Endothelial cell of umbilical vein (primary cell): ENCODE data around the gene ACE. TPM values are rescaled to one million over a fixed set of nuclear protein-coding genes. Genes with fewer than 3 reads are reported as not detected.

ENCODE experiments used
- BruUV-seq: library from RNA; stranded (reverse); fragments of 400-500 nt; replicated peaks from 2 replicates; lab custom pipeline; 2021; lab: Mats Ljungman, UMichigan
- CTCF ChIA-PET: fragments of 300-600, 350-600 bp; sonication (Branson Sonifier 250); formaldehyde crosslinking; loops from one replicate; lab custom pipeline; 2021; ENCODE audit warnings: antibody characterized with exemption, inconsistent platforms; lab: Charles Lee
- POLR2A ChIA-PET: fragments of 300-600, 350-600 bp; sonication (Branson Sonifier 250); formaldehyde crosslinking; loops from one replicate; lab custom pipeline; 2021; ENCODE audit warnings: antibody characterized with exemption, inconsistent platforms; lab: Charles Lee
- DNase-seq: peaks from one replicate; pipeline ENCODE4 v3.0.0-alpha.2; 2011; ENCODE audit warnings: low read depth, low spot score
- FAIRE-seq: peaks from 2 replicates; lab custom pipeline; 2011; peaks lifted over from hg19 to GRCh38; lab: Jason Lieb, UNC
- H2AFZ ChIP-seq: 2 replicates; pipeline ENCODE4 v1.6.0; 2012; ENCODE audit warnings: low read depth, low read length, control low read depth, inconsistent platforms
- H3K27ac ChIP-seq: 2 replicates; pipeline ENCODE4 v1.5.1; 2011; ENCODE audit warnings: low read depth, mild to moderate bottlenecking, control low read depth, low read length, moderate library complexity; ENCODE audit not compliant: insufficient read depth
- H3K27me3 ChIP-seq, 2 experiments: 2 replicates each; pipeline versions ENCODE4 v1.6.0 to v1.6.1; 2011; ENCODE audit warnings: low read length in 2 of 2, mixed read lengths in 1 of 2; ENCODE audit not compliant: control insufficient read depth in 2 of 2, insufficient read depth in 2 of 2
- H3K36me3 ChIP-seq, 2 experiments: 2 replicates in 1 of 2; 3 replicates in 1 of 2; pipeline ENCODE4 v1.5.1; 2011; ENCODE audit warnings: low read length in 2 of 2, mild to moderate bottlenecking in 1 of 2, moderate library complexity in 1 of 2; ENCODE audit not compliant: control insufficient read depth in 2 of 2, insufficient read depth in 2 of 2; ENCODE audit errors: extremely low read depth in 1 of 2
- H3K4me1 ChIP-seq: 3 replicates; pipeline ENCODE4 v1.5.1; 2011; ENCODE audit warnings: mild to moderate bottlenecking, low read length; ENCODE audit not compliant: control insufficient read depth, insufficient read depth; ENCODE audit errors: extremely low read depth
- H3K4me2 ChIP-seq: 2 replicates; pipeline ENCODE4 v1.6.1; 2011; ENCODE audit warnings: low read length, control low read depth, mixed read lengths; ENCODE audit not compliant: insufficient read depth
- H3K4me3 ChIP-seq, 3 experiments: fragments of 200-600 bp in 1 of 3; sonication (generic), shearing (Covaris generic) in 1 of 3; replicated peaks in 1 of 3; 2 replicates each; pipeline ENCODE4 v1.5.1; 2011 to 2016; ENCODE audit warnings: control low read depth in 3 of 3, low read length in 3 of 3, mild to moderate bottlenecking in 2 of 3, inconsistent platforms in 1 of 3, low read depth in 1 of 3, moderate library complexity in 1 of 3; ENCODE audit not compliant: insufficient read depth in 1 of 3
- H3K79me2 ChIP-seq: 2 replicates; pipeline ENCODE4 v1.6.0; 2012; ENCODE audit warnings: low read length, inconsistent platforms; ENCODE audit not compliant: control insufficient read depth, insufficient read depth
- H3K9ac ChIP-seq: replicated peaks from 2 replicates; pipeline ENCODE3; 2011; ENCODE audit warnings: low read length, control low read depth; ENCODE audit not compliant: insufficient read depth; ENCODE audit errors: extremely low read depth
- H3K9me1 ChIP-seq: replicated peaks from 3 replicates; pipeline ENCODE4 v1.6.0; 2011; ENCODE audit warnings: mild to moderate bottlenecking, low read length; ENCODE audit not compliant: control insufficient read depth, insufficient read depth; ENCODE audit errors: extremely low read depth
- H3K9me3 ChIP-seq: replicated peaks from 2 replicates; pipeline ENCODE4 v1.5.1; 2012; ENCODE audit warnings: low read length, inconsistent platforms; ENCODE audit not compliant: control insufficient read depth, insufficient read depth
- H4K20me1 ChIP-seq: replicated peaks from 2 replicates; pipeline ENCODE3; 2011; ENCODE audit warnings: mild to moderate bottlenecking, low read length; ENCODE audit not compliant: control insufficient read depth, insufficient read depth; ENCODE audit errors: extremely low read depth
- EZH2 ChIP-seq: IDR thresholded peaks from 2 replicates; pipeline ENCODE4 v1.6.1; 2012; ENCODE audit warnings: borderline replicate concordance, low read depth, mild to moderate bottlenecking, moderate library complexity, low read length, inconsistent platforms; ENCODE audit not compliant: severe bottlenecking
- FOS ChIP-seq: IDR thresholded peaks from 2 replicates; pipeline ENCODE4 v1.6.1; 2011; ENCODE audit warnings: mild to moderate bottlenecking, low read length, moderate library complexity, borderline replicate concordance; ENCODE audit not compliant: insufficient read depth
- GATA2 ChIP-seq: IDR thresholded peaks from 2 replicates; pipeline ENCODE4 v1.7.0; 2011; ENCODE audit warnings: low read depth, mild to moderate bottlenecking, moderate library complexity, mixed read lengths, low read length; ENCODE audit not compliant: insufficient read length, insufficient read depth
- JUN ChIP-seq: IDR thresholded peaks from 2 replicates; pipeline ENCODE4 v1.6.1; 2011; ENCODE audit warnings: borderline replicate concordance, low read depth; ENCODE audit not compliant: insufficient read length, insufficient read depth
- MYC ChIP-seq: IDR thresholded peaks from one replicate; pipeline ENCODE4 v1.6.1; 2011; ENCODE audit warnings: mild to moderate bottlenecking, low read depth, low read length
- POLR2A ChIP-seq: IDR thresholded peaks from 2 replicates; pipeline ENCODE4 v1.6.1; 2012; ENCODE audit warnings: low read depth, mild to moderate bottlenecking, control low read depth, low read length
- POLR2AphosphoS5 ChIP-seq: IDR thresholded peaks from 2 replicates; pipeline ENCODE4 v1.6.1; 2012; ENCODE audit warnings: low read depth, mild to moderate bottlenecking, control low read depth, low read length, moderate library complexity; ENCODE audit not compliant: insufficient read depth
- dilution Hi-C: fragments of 300-500 bp; cut with MboI; formaldehyde crosslinking; loops from one replicate; pipeline ENCODE4 v1.15.0; 2019; ENCODE audit warnings: low sequenced_read_pairs; ENCODE audit not compliant: extremely low pct_ligation_motif_present
- intact Hi-C: fragments of 100-400 bp; cut with micrococcal nuclease; formaldehyde crosslinking; loops from one replicate; pipeline ENCODE4 v1.10.0; 2022
- polyA plus RNA-seq, 4 experiments: library from polyadenylated mRNA; depleted of rRNA in 3 of 4; stranded (reverse) in 3 of 4; unstranded in 1 of 4; fragments of >200 nt; gene quantifications; 2 replicates each; pipeline versions ENCODE4 v1.2.1 to v1.2.3, GENCODE V29; 2011 to 2012; ENCODE audit warnings: missing spikeins in 1 of 4
- total RNA-seq: library from RNA; stranded (reverse); gene quantifications from 2 replicates; pipeline ENCODE4 v1.2.3, GENCODE V29; 2021
- TF ChIP-seq, protein P1 (sequence below), 2 donors: IDR thresholded peaks; 1 replicate in 1 of 2; 2 replicates in 1 of 2; pipeline ENCODE4 v1.5.1; 2011; ENCODE audit warnings: low read length in 2 of 2, mild to moderate bottlenecking in 2 of 2, moderate library complexity in 2 of 2, control low read depth in 1 of 2, inconsistent platforms in 1 of 2, low read depth in 1 of 2; ENCODE audit not compliant: insufficient read depth in 1 of 2; ENCODE audit errors: extremely low read depth in 1 of 2
- TF ChIP-seq, protein P2 (sequence below): IDR thresholded peaks from 2 replicates; pipeline ENCODE4 v1.6.1; 2011; ENCODE audit not compliant: insufficient read depth, insufficient read length

The ACE gene
- total and polyA plus RNA-seq, 2 donors (not counting 3 experiments of a cell fraction or from before 2014, with no cell fraction given): 63.4 to 207 TPM

DNA sequence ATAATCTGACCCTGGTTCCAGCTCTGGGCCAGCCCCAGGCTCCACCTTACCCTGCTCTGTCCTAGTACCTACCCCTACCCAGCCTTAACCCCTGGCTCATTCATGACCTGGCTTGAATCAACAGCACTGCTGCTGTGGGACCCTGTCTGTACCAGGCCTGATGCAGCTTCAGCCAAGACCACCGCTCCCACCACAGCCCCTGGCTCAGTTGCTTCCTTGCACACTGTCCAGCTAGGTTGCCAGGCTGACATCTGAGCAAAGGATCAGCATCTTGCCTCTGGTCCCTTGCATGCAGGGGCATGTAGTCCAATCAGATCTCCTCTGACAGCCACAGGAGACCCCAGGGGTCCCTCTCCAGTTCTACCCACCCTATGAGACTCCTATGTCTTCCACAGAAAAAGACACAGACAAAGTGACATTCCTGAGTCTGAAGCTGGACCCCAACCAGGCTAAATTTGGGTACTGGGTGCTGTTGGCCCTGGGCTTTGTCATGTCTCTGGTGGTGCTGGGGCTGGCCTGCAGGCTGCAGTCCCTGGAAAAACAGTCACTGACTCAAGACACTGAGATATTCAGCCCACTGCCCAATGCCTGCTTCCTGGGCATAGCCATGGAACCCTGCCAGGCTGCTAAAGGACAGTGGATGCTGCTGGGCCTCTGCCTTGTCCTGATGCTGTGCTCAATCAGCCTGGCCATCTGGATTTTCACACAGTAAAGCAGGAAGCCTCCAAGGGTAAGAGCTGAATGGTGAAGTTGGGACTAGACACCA is 42.4 kb downstream of the ACE start:
- Histone ChIP-seq H3K79me2 (no peaks in the 10 kb centered on the region), H3K4me2 (no peak overlapping the region), H3K4me3 (no peak overlapping the region), H3K9me1 (no peaks in the 10 kb centered on the region), H3K9ac (no peak overlapping the region), H3K27ac (no peak overlapping the region), H3K9me3 (no peaks in the 10 kb centered on the region), H3K36me3 (no peaks in the 10 kb centered on the region), H3K27me3 (peaks cover 5 to 8% of the 10 kb centered on the region in 2 experiments), H2AFZ (no peak overlapping the region), H3K4me1 (peaks cover 4% of the 10 kb centered on the region), H4K20me1 (no peaks in the 10 kb centered on the region)
- DNase-seq (no peak), FAIRE-seq (no peak)
- no TSS peak for BruUV-seq
- dilution Hi-C loops (no loop called here), intact Hi-C loops (no loop called here)
- TF ChIP-seq POLR2A: no peak
- TF ChIP-seq, protein P1, sequence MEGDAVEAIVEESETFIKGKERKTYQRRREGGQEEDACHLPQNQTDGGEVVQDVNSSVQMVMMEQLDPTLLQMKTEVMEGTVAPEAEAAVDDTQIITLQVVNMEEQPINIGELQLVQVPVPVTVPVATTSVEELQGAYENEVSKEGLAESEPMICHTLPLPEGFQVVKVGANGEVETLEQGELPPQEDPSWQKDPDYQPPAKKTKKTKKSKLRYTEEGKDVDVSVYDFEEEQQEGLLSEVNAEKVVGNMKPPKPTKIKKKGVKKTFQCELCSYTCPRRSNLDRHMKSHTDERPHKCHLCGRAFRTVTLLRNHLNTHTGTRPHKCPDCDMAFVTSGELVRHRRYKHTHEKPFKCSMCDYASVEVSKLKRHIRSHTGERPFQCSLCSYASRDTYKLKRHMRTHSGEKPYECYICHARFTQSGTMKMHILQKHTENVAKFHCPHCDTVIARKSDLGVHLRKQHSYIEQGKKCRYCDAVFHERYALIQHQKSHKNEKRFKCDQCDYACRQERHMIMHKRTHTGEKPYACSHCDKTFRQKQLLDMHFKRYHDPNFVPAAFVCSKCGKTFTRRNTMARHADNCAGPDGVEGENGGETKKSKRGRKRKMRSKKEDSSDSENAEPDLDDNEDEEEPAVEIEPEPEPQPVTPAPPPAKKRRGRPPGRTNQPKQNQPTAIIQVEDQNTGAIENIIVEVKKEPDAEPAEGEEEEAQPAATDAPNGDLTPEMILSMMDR (IDR thresholded peaks at IDR 0.05; ENCODE audit: extremely low read depth in 1 of 2, insufficient read depth in 1 of 2, low read depth in 1 of 2, low read length in 2 of 2): no peak
- TF ChIP-seq FOS: no peak
- no peak for TF ChIP-seq POLR2AphosphoS5
- TF ChIP-seq GATA2: no peak
- no peak for TF ChIP-seq MYC
- TF ChIP-seq, protein P2, sequence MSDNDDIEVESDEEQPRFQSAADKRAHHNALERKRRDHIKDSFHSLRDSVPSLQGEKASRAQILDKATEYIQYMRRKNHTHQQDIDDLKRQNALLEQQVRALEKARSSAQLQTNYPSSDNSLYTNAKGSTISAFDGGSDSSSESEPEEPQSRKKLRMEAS: no peak
- TF ChIP-seq EZH2: no peak
- no peak for TF ChIP-seq JUN
- CTCF ChIA-PET: interaction anchor here (1.3 to 1.5 kb wide), 2 partner anchors 11 to 94 kb away, joined by 3 to 5 read pairs; no protein-coding TSS in a partner anchor
- POLR2A ChIA-PET: interaction anchor here (0.6 kb wide), 1 partner anchor 27 kb away, joined by 8 read pairs; no protein-coding TSS in a partner anchor
